Measurements from ENCODE around the gene PRCC.

Gene PRCC

DNA sequence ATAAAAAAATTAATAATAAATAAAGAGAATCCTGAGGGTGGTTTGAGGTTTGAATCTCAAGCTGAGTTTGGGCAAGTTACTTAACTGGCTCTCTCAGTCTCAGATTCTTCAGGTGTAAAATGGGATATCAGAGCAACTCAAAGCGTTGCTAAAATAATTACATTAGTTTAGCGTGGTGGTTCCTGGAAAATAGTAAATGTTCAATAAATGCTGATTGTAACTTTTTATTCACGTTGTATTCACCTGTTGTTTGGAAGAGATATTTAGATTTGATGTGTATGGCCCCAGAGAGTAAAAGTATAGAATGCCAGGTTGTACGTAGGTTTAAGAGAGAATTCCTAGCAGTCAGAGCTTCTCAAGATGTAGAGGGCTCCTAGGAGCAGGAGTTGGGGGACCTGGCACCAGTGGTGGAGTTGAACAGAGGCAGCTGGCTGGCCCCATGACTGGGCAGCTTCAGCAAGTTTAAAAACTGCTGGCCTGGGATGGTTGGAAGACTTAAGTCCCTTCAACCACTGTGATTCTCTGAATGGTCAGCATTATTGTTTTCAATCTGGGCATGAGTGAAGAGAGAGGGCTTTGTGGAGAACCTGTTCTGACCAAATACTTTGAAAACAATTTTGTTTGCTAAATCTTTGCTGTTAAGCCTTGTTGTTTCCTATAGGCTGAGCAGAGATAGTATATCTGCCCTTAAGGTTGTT is 22.4 kb downstream of the PRCC start:
- TF ChIP-seq, protein P1, sequence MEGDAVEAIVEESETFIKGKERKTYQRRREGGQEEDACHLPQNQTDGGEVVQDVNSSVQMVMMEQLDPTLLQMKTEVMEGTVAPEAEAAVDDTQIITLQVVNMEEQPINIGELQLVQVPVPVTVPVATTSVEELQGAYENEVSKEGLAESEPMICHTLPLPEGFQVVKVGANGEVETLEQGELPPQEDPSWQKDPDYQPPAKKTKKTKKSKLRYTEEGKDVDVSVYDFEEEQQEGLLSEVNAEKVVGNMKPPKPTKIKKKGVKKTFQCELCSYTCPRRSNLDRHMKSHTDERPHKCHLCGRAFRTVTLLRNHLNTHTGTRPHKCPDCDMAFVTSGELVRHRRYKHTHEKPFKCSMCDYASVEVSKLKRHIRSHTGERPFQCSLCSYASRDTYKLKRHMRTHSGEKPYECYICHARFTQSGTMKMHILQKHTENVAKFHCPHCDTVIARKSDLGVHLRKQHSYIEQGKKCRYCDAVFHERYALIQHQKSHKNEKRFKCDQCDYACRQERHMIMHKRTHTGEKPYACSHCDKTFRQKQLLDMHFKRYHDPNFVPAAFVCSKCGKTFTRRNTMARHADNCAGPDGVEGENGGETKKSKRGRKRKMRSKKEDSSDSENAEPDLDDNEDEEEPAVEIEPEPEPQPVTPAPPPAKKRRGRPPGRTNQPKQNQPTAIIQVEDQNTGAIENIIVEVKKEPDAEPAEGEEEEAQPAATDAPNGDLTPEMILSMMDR (conservative IDR thresholded peaks at IDR 0.05; ENCODE audit: low read depth, low read length): no peak
- H3K4me3 ChIP-seq (ENCODE audit: low read depth, low read length): no peak overlapping the region
- DNase-seq (ENCODE audit: low read depth): no peak

DNA sequence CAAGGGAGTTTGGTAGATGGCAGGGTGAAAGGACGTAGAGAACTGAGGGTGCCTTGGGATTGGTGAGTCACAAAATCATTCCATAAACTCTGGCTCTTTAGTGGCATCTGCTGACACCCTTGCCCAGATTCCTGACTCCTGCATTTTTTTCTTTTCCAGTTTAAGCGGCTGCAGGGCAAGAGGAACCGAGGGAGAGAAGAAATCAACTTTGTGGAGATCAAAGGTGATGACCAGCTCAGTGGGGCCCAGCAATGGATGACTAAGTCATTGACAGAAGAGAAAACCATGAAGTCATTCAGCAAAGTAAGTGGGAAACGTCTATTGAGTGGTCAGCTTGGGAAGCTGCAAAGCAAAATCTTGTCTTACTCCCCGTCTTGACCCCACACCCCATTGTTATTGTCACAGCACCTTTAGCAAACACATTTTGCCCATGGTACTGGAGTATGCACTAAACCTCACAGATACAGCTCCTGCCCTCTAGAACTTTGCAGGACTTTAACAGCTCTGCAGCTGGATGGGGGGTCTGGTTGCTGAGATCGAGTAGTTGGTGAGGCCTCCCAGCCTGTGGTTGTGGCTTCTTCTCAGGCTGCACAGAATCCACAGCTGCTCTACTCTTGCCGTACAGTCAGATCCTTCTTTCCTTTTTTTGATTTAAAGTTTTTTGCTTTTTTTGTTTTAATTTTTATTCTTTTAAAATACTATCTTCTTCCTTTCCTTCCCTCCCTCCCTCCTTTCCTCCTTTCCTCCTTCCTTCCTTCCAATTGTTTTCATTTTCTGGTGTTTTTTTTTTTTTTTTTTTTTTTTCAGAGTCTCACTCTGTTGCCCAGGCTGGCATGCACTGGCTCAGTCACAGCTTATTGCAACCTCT is 27.4 kb downstream of the PRCC start:
- no peak overlapping the region for H3K4me3 ChIP-seq (ENCODE audit: low read depth, low read length)
- TF ChIP-seq, protein P1 (conservative IDR thresholded peaks at IDR 0.05; ENCODE audit: low read depth, low read length): no peak
- peak; percentile 33 for DNase-seq (ENCODE audit: low read depth)

GRCh38 chr1:156795374-156795733 is 28.0 kb downstream of the PRCC start:
- DNase-seq (ENCODE audit: low read depth): no peak
- no peak overlapping the region for H3K4me3 ChIP-seq (ENCODE audit: low read depth, low read length)
- TF ChIP-seq, protein P1 (conservative IDR thresholded peaks at IDR 0.05; ENCODE audit: low read depth, low read length): no peak

DNA sequence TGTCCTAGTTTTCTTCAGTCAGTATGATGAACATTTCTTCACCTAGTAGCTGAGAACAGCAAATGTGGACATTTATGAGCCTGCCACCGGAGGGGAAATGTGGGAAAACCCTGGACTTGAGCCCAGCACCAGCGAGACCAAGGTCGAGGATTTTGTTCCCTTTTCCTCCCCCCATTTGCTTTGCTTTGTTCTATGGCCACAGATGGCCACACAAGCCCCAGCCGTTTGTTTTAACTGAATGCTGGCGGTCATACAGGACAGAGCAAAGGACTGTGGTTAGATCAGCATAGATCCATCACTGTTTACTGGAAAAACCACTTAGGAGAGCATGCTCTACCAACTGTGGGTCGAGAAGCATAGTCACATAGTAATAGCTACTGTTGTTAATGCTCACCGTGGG is 28.5 kb downstream of the PRCC start:
- no peak for DNase-seq (ENCODE audit: low read depth)
- TF ChIP-seq, protein P1 (conservative IDR thresholded peaks at IDR 0.05; ENCODE audit: low read depth, low read length): no peak
- no peak overlapping the region for H3K4me3 ChIP-seq (ENCODE audit: low read depth, low read length)

DNA sequence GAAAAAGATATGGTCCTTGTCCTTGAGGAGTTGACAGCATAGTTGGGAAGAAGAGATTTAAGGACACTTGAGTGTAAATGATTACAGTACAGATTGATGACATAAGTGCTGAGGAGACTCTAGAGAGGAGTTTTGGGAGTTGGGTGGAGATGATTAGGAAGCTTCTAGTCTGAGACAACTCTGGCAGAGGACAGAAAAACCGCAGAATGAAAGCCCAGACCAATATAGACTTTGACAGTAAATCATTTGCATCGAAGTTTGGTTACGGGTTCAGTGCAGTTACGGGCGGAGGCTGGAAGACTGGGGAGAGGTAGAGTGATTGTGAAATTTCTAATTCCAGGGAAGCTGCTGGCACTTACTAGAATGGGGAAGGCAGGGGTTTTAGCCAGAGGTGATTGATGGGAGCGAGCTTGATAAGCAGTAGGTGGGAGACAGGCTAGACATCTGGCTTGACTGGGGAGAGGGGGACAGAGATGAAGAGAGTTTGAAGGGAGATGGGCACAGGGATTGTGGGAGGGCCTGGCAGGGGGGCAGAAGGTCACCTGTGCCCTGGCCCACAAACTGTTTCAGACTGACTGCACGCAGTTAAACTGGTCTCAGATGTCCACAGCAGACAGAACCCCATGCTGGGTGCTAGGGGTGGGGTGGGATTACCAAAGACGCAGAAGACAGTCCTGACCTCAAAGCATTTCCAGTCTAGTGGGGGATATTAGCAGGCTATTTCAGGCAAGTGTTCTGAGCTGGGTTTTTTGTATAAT is 29.2 kb downstream of the PRCC start:
- DNase-seq (ENCODE audit: low read depth): no peak
- TF ChIP-seq, protein P1 (conservative IDR thresholded peaks at IDR 0.05; ENCODE audit: low read depth, low read length): no peak
- H3K4me3 ChIP-seq (ENCODE audit: low read depth, low read length): no peak overlapping the region

- TF ChIP-seq, protein P1 (conservative IDR thresholded peaks at IDR 0.05; ENCODE audit: low read depth, low read length): peak; percentile 86
- DNase-seq (ENCODE audit: low read depth): peak; percentile 77
- H3K4me3 ChIP-seq (ENCODE audit: low read depth, low read length): no peak overlapping the region
These were observed 30.0 kb downstream of the PRCC start for GRCh38 chr1:156797212-156797871.
